Thoracic aorta (tissue), 2 donors: ENCODE results near the gene LIFR. TPM values are rescaled to one million over a fixed set of nuclear protein-coding genes. Genes with fewer than 3 reads are reported as not detected.

ENCODE experiments used
- ATAC-seq: fragments of 150-250 bp; one replicate; pipeline ENCODE4 v1.8.0; 2017; ENCODE audit warnings: low read depth; ENCODE audit not compliant: insufficient number of reproducible peaks, low FRiP score
- DNase-seq: peaks from one replicate; pipeline ENCODE4 v3.0.0-alpha.2; 2020; ENCODE audit warnings: low spot score
- H3K27ac ChIP-seq, 2 donors: fragments of 200-600 bp; sonication (generic); 1 replicate in 1 of 2; 2 replicates in 1 of 2; pipeline ENCODE4 v1.5.1; 2016; ENCODE audit warnings: mild to moderate bottlenecking in 2 of 2, moderate library complexity in 2 of 2
- H3K27me3 ChIP-seq: fragments of 200-600 bp; sonication (generic); replicated peaks from 2 replicates; pipeline ENCODE4 v1.6.0; 2016; ENCODE audit warnings: mild to moderate bottlenecking; ENCODE audit not compliant: insufficient read depth
- H3K36me3 ChIP-seq: fragments of 200-600 bp; sonication (generic); one replicate; pipeline ENCODE4 v1.5.1; 2016
- H3K4me1 ChIP-seq, 2 donors: fragments of 200-600 bp; sonication (generic); 1 replicate in 1 of 2; 2 replicates in 1 of 2; pipeline versions ENCODE4 v1.5.1 to v1.6.0; 2016; ENCODE audit warnings: low read depth in 2 of 2, mild to moderate bottlenecking in 1 of 2; ENCODE audit not compliant: control insufficient read depth in 1 of 2
- H3K4me3 ChIP-seq: fragments of 200-600 bp; sonication (generic); 2 replicates; pipeline ENCODE4 v1.5.1; 2016; ENCODE audit warnings: mild to moderate bottlenecking
- H3K9me3 ChIP-seq: fragments of 200-600 bp; sonication (generic); 2 replicates; pipeline ENCODE4 v1.5.1; 2016
- CTCF ChIP-seq: fragments of 200-600 bp; sonication (generic); IDR thresholded peaks from one replicate; pipeline ENCODE4 v1.5.1; 2019; ENCODE audit warnings: antibody characterized with exemption
- total RNA-seq, 2 donors: library from RNA; depleted of rRNA; stranded (reverse); fragments of >200 nt; gene quantifications; one replicate each; pipeline versions ENCODE4 v1.1.0 to v1.2.3, GENCODE V29; 2016

Gene LIFR
- total RNA-seq, 2 donors from 2014 or later: 61.1 to 110 TPM

- peaks cover 0 to 4% of the 10 kb centered on the region in 2 donors for H3K4me1 ChIP-seq
- no peak for TF ChIP-seq CTCF
- H3K36me3 ChIP-seq: peaks cover 4% of the 10 kb centered on the region
- H3K9me3 ChIP-seq: no peaks in the 10 kb centered on the region
- no peak overlapping the region for H3K4me3 ChIP-seq
- DNase-seq: no peak
- H3K27me3 ChIP-seq: no peaks in the 10 kb centered on the region
- no peak for ATAC-seq
- no peak overlapping the region for H3K27ac ChIP-seq
Measured at GRCh38 chr5:38506302-38506701, 50.1 kb downstream of the LIFR start.

- H3K4me1 ChIP-seq: no peaks in the 10 kb centered on the region
- no peaks in the 10 kb centered on the region for H3K9me3 ChIP-seq
- TF ChIP-seq CTCF: no peak
- no peaks in the 10 kb centered on the region for H3K27me3 ChIP-seq
- DNase-seq (no peak), ATAC-seq (no peak)
- no peak overlapping the region for H3K27ac ChIP-seq
- no peak overlapping the region for H3K4me3 ChIP-seq
- H3K36me3 ChIP-seq: peaks cover 8% of the 10 kb centered on the region
Measured at GRCh38 chr5:38500573-38501260, 55.7 kb downstream of the LIFR start.

GRCh38 chr5:38497946-38498345, 58.5 kb downstream of the LIFR start:
- Histone ChIP-seq H3K4me3 (no peak overlapping the region), H3K4me1 (no peaks in the 10 kb centered on the region), H3K27ac (no peak overlapping the region), H3K27me3 (no peaks in the 10 kb centered on the region), H3K36me3 (peaks cover 8% of the 10 kb centered on the region), H3K9me3 (no peaks in the 10 kb centered on the region)
- DNase-seq: no peak
- peak; percentile 7 for TF ChIP-seq CTCF
- ATAC-seq: no peak

GRCh38 chr5:38494763-38495162, 61.7 kb downstream of the LIFR start:
- no peak for TF ChIP-seq CTCF
- Histone ChIP-seq H3K27ac (no peak overlapping the region), H3K36me3 (peaks cover 14% of the 10 kb centered on the region), H3K4me3 (no peak overlapping the region), H3K9me3 (no peaks in the 10 kb centered on the region), H3K4me1 (no peaks in the 10 kb centered on the region), H3K27me3 (no peaks in the 10 kb centered on the region)
- DNase-seq (no peak), ATAC-seq (no peak)

- Histone ChIP-seq H3K4me1 (no peaks in the 10 kb centered on the region), H3K4me3 (no peak overlapping the region), H3K9me3 (no peaks in the 10 kb centered on the region), H3K27ac (no peak overlapping the region), H3K27me3 (no peaks in the 10 kb centered on the region), H3K36me3 (peaks cover 18% of the 10 kb centered on the region)
- no peak for ATAC-seq
- TF ChIP-seq CTCF: no peak
- no peak for DNase-seq
Measured at GRCh38 chr5:38494175-38494574, 62.3 kb downstream of the LIFR start.
